HepG2 (cell line): ENCODE results near the gene ARSB. TPM values are rescaled to one million over a fixed set of nuclear protein-coding genes. Genes with fewer than 3 reads are reported as not detected.

Experiments
- AHR ChIP-seq: IDR thresholded peaks from 2 replicates; pipeline ENCODE4 v1.6.1; 2018; ENCODE audit warnings: missing genetic modification reagents, missing compliant biosample characterization
- BHLHE40 ChIP-seq: IDR thresholded peaks from 2 replicates; pipeline ENCODE4 v1.6.1; 2011; ENCODE audit warnings: low read length, improper control_type of control experiment
- CC2D1A ChIP-seq: sonication (generic); formaldehyde crosslinking; IDR thresholded peaks from 2 replicates; pipeline ENCODE4 v1.8.1; 2023; ENCODE audit warnings: mild to moderate bottlenecking, missing genetic modification reagents
- HMG20A ChIP-seq: IDR thresholded peaks from 2 replicates; pipeline ENCODE4 v1.6.1; 2016; ENCODE audit warnings: borderline replicate concordance
- ONECUT2 ChIP-seq: sonication (generic); formaldehyde crosslinking; IDR thresholded peaks from 2 replicates; pipeline ENCODE4 v1.4.0; 2020; ENCODE audit warnings: missing genetic modification reagents
- PAF1 ChIP-seq: IDR thresholded peaks from 2 replicates; pipeline ENCODE4 v1.6.1; 2016; ENCODE audit warnings: missing genetic modification reagents, missing compliant biosample characterization
- POLR2AphosphoS2 ChIP-seq: IDR thresholded peaks from 2 replicates; pipeline ENCODE4 v1.6.1; 2011; ENCODE audit warnings: low read depth, low read length, improper control_type of control experiment
- SATB2 ChIP-seq: sonication (generic); formaldehyde crosslinking; IDR thresholded peaks from 2 replicates; pipeline ENCODE4 v1.5.0; 2020; ENCODE audit warnings: missing genetic modification reagents
- SRY ChIP-seq: sonication (generic); formaldehyde crosslinking; IDR thresholded peaks from 2 replicates; pipeline ENCODE4 v1.8.0; 2022; ENCODE audit warnings: mild to moderate bottlenecking, missing genetic modification reagents
- XRCC5 ChIP-seq: fragments of 200-400 bp; formaldehyde crosslinking; optimal IDR thresholded peaks from 2 replicates; pipeline ENCODE3; 2017; ENCODE audit warnings: mild to moderate bottlenecking, low read length
- YEATS2 ChIP-seq: sonication (generic); formaldehyde crosslinking; IDR thresholded peaks from 2 replicates; pipeline ENCODE4 v1.4.0; 2020; ENCODE audit warnings: missing genetic modification reagents, borderline replicate concordance
- ZEB1 ChIP-seq: IDR thresholded peaks from 2 replicates; pipeline ENCODE4 v1.6.1; 2012; ENCODE audit warnings: mild to moderate bottlenecking, low read depth, inconsistent platforms; ENCODE audit not compliant: insufficient replicate concordance
- ZFYVE20 ChIP-seq: sonication (generic); formaldehyde crosslinking; IDR thresholded peaks from 2 replicates; pipeline ENCODE4 v1.8.0; 2023; ENCODE audit warnings: low read depth, mild to moderate bottlenecking, moderate library complexity, missing genetic modification reagents, borderline replicate concordance
- ZMYM4 ChIP-seq: sonication (generic); formaldehyde crosslinking; IDR thresholded peaks from 2 replicates; pipeline ENCODE4 v1.8.1; 2023; ENCODE audit warnings: mild to moderate bottlenecking, missing genetic modification reagents
- ZNF432 ChIP-seq: sonication (generic); formaldehyde crosslinking; IDR thresholded peaks from 2 replicates; pipeline ENCODE4 v1.5.0; 2020; ENCODE audit warnings: missing genetic modification reagents, mild to moderate bottlenecking, borderline replicate concordance
- ZNF75D ChIP-seq: sonication (generic); formaldehyde crosslinking; IDR thresholded peaks from 2 replicates; pipeline ENCODE4 v1.8.1; 2023; ENCODE audit warnings: missing genetic modification reagents, mild to moderate bottlenecking, borderline replicate concordance
- ZSCAN29 ChIP-seq: sonication (generic); formaldehyde crosslinking; conservative IDR thresholded peaks from 2 replicates; pipeline ENCODE4 v1.4.0; 2020; ENCODE audit warnings: mild to moderate bottlenecking, missing genetic modification reagents
- polyA plus RNA-seq, 8 experiments: library from polyadenylated mRNA; depleted of rRNA in 3 of 8; stranded (reverse) in 7 of 8; unstranded in 1 of 8; fragments of >200 nt; fragmentation: Illumina TruSeq in 4 of 8; extraction: Trizol in 4 of 8; gene quantifications; 2 replicates each; pipeline versions ENCODE4 v1.2.1 to v1.2.3, GENCODE V29; 2011 to 2016; ENCODE audit warnings: low read depth in 4 of 8, missing spikeins in 1 of 8, mixed read lengths in 1 of 8; ENCODE audit not compliant: insufficient read depth in 1 of 8
- total RNA-seq, 5 experiments: library from RNA; depleted of rRNA; stranded (reverse); fragments of >200 nt; fragmentation: Illumina TruSeq; extraction: Trizol; gene quantifications; 2 replicates each; pipeline ENCODE4 v1.2.3, GENCODE V29; 2016; ENCODE audit warnings: low read depth in 1 of 5
- TF ChIP-seq, protein P1 (sequence below): sonication (generic); formaldehyde crosslinking; IDR thresholded peaks from 2 replicates; pipeline ENCODE4 v1.5.1; 2020; ENCODE audit warnings: missing genetic modification reagents, mild to moderate bottlenecking, borderline replicate concordance
- TF ChIP-seq, protein P2 (sequence below): sonication (generic); formaldehyde crosslinking; IDR thresholded peaks from 2 replicates; pipeline ENCODE4 v1.8.1; 2023; ENCODE audit warnings: missing genetic modification reagents, inconsistent platforms, borderline replicate concordance
- TF ChIP-seq, protein P3 (sequence below): sonication (generic); formaldehyde crosslinking; IDR thresholded peaks from 2 replicates; pipeline ENCODE4 v1.4.0; 2020; ENCODE audit warnings: mild to moderate bottlenecking, missing genetic modification reagents

ARSB gene
- total and polyA plus RNA-seq, 2 of the 13 experiments (the other 11 are each of a cell fraction or from before 2014, with no cell fraction given) = 52.6 to 66.4 TPM

DNA sequence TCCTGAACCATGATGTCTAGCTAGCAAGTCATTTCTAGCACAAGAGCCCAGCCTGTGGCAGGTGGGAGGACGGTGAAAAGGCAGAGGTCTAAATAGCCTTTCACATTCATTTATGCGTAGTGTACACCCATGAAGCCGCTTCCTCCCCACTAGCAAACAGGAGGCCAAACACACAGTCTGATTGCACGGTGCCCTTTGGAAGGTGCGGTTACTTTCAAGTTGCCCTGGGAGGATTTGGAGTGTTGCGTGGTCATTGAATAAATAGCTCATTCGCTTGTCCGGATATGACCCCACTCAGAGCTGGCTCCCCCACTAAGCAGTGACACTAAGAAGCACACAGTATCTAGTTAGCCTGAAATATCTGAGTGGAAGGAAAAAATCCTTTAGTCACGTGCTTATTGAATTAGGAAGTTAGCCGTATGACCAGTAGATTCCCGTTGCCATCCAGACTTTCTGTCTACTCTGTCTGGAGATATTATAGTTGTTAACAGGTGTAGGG is 664 bp upstream of the ARSB start (continued):
- peak; percentile 84; the same call in 1 of the 2 replicates for TF ChIP-seq PAF1 (CRISPR knock-in tag)
- no peak for TF ChIP-seq ZNF432
- peak; percentile 97 for TF ChIP-seq HMG20A (CRISPR knock-in tag)
- no peak for TF ChIP-seq SRY (CRISPR knock-in tag)
- TF ChIP-seq ZFYVE20 = no peak
- no peak for TF ChIP-seq ZNF75D
- peak; percentile 72 for TF ChIP-seq ZEB1
- TF ChIP-seq POLR2AphosphoS2 = peak; percentile 94
- peak; percentile 87; the same call in 1 of the 2 replicates for TF ChIP-seq SATB2 (CRISPR knock-in tag)
- TF ChIP-seq, protein P1, sequence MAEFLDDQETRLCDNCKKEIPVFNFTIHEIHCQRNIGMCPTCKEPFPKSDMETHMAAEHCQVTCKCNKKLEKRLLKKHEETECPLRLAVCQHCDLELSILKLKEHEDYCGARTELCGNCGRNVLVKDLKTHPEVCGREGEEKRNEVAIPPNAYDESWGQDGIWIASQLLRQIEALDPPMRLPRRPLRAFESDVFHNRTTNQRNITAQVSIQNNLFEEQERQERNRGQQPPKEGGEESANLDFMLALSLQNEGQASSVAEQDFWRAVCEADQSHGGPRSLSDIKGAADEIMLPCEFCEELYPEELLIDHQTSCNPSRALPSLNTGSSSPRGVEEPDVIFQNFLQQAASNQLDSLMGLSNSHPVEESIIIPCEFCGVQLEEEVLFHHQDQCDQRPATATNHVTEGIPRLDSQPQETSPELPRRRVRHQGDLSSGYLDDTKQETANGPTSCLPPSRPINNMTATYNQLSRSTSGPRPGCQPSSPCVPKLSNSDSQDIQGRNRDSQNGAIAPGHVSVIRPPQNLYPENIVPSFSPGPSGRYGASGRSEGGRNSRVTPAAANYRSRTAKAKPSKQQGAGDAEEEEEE = no peak
- peak; percentile 47; the same call in 1 of the 2 replicates for TF ChIP-seq AHR (CRISPR knock-in tag)
- no peak for TF ChIP-seq XRCC5
- TF ChIP-seq CC2D1A (CRISPR knock-in tag) = 0 out of 2 replicates have a peak, but pooled peaks have one; percentile 74
- peak; percentile 76; the same call in 1 of the 2 replicates for TF ChIP-seq YEATS2
- TF ChIP-seq, protein P2, sequence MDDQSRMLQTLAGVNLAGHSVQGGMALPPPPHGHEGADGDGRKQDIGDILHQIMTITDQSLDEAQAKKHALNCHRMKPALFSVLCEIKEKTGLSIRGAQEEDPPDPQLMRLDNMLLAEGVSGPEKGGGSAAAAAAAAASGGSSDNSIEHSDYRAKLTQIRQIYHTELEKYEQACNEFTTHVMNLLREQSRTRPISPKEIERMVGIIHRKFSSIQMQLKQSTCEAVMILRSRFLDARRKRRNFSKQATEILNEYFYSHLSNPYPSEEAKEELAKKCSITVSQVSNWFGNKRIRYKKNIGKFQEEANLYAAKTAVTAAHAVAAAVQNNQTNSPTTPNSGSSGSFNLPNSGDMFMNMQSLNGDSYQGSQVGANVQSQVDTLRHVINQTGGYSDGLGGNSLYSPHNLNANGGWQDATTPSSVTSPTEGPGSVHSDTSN (CRISPR knock-in tag) = 0 out of 2 replicates have a peak, but pooled peaks have one; percentile 23
- TF ChIP-seq, protein P3, sequence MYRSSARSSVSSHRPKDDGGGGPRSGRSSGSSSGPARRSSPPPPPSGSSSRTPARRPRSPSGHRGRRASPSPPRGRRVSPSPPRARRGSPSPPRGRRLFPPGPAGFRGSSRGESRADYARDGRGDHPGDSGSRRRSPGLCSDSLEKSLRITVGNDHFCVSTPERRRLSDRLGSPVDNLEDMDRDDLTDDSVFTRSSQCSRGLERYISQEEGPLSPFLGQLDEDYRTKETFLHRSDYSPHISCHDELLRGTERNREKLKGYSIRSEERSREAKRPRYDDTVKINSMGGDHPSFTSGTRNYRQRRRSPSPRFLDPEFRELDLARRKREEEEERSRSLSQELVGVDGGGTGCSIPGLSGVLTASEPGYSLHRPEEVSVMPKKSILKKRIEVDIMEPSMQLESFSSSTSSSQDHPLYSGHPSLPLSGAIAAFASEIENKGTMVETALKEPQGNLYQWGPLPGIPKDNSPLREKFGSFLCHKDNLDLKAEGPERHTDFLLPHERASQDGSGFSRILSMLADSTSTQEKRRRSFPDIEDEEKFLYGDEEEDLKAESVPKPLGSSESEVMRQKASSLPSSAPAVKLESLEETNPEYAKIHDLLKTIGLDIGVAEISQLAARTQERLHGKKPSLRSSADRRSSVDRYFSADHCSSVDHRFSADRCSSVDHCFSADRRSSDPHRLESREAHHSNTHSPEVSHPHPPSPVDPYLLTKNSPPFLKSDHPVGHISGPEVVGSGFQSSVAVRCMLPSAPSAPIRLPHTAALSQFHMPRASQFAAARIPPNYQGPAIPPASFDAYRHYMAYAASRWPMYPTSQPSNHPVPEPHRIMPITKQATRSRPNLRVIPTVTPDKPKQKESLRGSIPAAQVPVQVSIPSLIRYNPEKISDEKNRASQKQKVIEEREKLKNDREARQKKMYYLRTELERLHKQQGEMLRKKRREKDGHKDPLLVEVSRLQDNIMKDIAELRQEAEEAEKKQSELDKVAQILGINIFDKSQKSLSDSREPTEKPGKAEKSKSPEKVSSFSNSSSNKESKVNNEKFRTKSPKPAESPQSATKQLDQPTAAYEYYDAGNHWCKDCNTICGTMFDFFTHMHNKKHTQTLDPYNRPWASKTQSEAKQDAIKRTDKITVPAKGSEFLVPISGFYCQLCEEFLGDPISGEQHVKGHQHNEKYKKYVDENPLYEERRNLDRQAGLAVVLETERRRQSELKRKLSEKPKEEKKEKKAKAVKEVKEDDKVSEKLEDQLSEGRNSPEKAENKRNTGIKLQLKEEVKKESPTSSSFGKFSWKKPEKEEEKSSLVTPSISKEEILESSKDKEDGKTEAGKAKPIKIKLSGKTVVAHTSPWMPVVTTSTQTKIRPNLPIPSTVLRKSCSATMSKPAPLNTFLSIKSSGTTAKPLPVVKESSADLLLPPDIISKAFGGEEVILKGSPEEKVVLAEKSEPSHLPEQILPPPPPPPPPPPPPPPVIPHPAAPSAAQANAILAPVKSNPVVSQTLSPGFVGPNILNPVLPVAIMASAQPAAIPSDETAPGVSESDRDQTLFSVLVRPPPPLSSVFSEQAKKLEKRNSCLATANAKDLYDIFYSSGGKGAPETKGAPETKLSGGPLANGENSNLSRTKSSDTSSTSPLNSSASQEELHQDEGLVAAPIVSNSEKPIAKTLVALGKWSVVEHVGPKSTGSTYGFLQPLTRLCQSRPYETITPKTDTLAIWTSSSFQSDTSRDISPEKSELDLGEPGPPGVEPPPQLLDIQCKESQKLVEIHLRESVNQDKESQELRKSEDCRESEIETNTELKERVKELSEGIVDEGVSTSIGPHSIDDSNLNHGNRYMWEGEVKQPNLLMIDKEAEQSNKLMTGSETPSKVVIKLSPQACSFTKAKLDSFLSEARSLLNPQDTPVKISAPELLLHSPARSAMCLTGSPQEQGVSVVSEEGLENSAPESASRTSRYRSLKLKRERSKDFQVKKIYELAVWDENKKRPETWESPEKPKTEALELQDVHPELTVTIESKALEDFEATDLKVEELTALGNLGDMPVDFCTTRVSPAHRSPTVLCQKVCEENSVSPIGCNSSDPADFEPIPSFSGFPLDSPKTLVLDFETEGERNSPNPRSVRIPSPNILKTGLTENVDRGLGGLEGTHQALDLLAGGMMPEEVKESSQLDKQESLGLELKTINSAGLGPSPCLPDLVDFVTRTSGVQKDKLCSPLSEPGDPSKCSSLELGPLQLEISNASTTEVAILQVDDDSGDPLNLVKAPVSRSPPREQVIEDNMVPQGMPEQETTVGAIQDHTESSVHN (CRISPR knock-in tag) = peak; percentile 97
- TF ChIP-seq ZSCAN29 (CRISPR knock-in tag) = peak; percentile 97
- peak; percentile 84 for TF ChIP-seq ONECUT2 (CRISPR knock-in tag)
- TF ChIP-seq BHLHE40 = peak; percentile 88
- TF ChIP-seq ZMYM4 = peak; percentile 93
